Measurements from ENCODE around the gene STX19.
"Not testable (repeated sequence)": the region's sequence is repeated elsewhere in the genome, so short reads cannot be mapped to it uniquely, and the experiment has no call there.

DNA sequence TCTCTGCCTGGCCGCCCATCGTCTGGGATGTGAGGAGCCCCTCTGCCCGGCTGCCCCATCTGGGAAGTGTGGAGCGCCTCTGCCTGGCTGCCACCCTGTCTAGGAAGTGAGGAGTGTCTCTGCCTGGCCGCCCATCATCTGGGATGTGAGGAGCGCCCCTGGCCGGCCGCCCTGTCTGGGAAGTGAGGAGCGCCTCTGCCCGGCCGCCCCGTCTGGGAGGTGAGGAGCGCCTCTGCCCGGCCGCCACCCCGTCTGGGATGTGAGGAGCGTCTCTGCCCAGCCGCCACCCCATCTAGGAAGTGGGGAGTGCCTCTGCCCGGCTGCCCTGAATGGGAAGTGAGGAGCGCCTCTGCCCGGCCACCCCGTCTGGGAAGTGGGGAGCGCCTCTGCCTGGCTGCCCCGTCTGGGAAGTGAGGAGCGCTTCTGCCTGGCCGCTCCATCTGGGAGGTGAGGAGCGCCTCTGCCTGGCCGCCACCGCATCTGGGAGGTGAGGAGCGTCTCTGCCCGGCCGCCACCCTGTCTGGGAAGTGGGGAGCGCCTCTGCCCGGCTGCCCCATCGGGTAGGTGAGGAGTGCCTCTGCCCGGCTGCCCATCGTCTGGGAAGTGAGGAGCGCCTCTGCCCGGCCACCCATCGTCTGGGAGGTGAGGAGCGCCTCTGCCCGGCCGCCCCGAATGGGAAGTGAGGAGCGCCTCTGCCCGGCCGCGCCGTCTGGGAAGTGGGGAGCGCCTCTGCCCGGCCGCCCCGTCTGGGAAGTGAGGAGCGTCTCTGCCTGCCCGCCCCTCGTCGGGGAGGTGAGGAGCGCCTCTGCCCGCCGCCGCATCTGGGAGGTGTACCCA, 15.9 kb upstream of the STX19 start:
- TF ChIP-seq, protein P1, sequence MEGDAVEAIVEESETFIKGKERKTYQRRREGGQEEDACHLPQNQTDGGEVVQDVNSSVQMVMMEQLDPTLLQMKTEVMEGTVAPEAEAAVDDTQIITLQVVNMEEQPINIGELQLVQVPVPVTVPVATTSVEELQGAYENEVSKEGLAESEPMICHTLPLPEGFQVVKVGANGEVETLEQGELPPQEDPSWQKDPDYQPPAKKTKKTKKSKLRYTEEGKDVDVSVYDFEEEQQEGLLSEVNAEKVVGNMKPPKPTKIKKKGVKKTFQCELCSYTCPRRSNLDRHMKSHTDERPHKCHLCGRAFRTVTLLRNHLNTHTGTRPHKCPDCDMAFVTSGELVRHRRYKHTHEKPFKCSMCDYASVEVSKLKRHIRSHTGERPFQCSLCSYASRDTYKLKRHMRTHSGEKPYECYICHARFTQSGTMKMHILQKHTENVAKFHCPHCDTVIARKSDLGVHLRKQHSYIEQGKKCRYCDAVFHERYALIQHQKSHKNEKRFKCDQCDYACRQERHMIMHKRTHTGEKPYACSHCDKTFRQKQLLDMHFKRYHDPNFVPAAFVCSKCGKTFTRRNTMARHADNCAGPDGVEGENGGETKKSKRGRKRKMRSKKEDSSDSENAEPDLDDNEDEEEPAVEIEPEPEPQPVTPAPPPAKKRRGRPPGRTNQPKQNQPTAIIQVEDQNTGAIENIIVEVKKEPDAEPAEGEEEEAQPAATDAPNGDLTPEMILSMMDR (IDR thresholded peaks at IDR 0.05; ENCODE audit: insufficient read depth, low read depth, low read length): not testable (repeated sequence)
- not testable (repeated sequence) for TF ChIP-seq EZH2 (IDR thresholded peaks at IDR 0.05; ENCODE audit: insufficient read depth, low read length)
